GM10266 (cell line): Measurements from ENCODE around the gene ARL6IP5.

ENCODE experiments used
- DNase-seq: peaks from one replicate; pipeline ENCODE4 v3.0.0; 2012; ENCODE audit errors: extremely low spot score
- CTCF ChIP-seq: IDR thresholded peaks from 2 replicates; pipeline ENCODE4 v1.5.1; 2012; ENCODE audit warnings: mild to moderate bottlenecking, low read depth; ENCODE audit not compliant: control insufficient read depth, insufficient read depth; ENCODE audit errors: missing control alignments

ARL6IP5 gene

GRCh38 chr3:69084326-69085167, at the start of gene ARL6IP5:
Gene ARL6IP5, plus strand, starts transcription at chr3:69084937. Its CDS starts 111 bp downstream, at chr3:69085048.
- TF ChIP-seq CTCF = no peak

GRCh38 chr3:69044608-69045007, 40.1 kb upstream of the ARL6IP5 start:
- no peak for TF ChIP-seq CTCF
- DNase-seq = no peak

More at GRCh38 chr3:69084326-69085167, at the start of gene ARL6IP5:
- peak; percentile 75 for DNase-seq

GRCh38 chr3:69048990-69049389, 35.7 kb upstream of the ARL6IP5 start:
- DNase-seq = no peak
- TF ChIP-seq CTCF = no peak

- DNase-seq = peak; percentile 88
- no peak for TF ChIP-seq CTCF
These were observed 32.8 kb upstream of the ARL6IP5 start, which contains the start of gene TMF1 for GRCh38 chr3:69051756-69052471. Gene TMF1, minus strand, starts transcription at chr3:69052333. Its CDS starts 247 bp downstream, at chr3:69052086.

GRCh38 chr3:69052472-69052898, 32.3 kb upstream of the ARL6IP5 start:
- no peak for DNase-seq
- TF ChIP-seq CTCF = no peak

- no peak for TF ChIP-seq CTCF
- peak; percentile 25 for DNase-seq
These were observed 26.4 kb upstream of the ARL6IP5 start for GRCh38 chr3:69058180-69058946.
